ENCODE data around the gene LPCAT2.

- TF ChIP-seq CTCF (IDR thresholded peaks at IDR 0.05; ENCODE audit: insufficient read depth, low read depth, low read length) (no peak), EZH2 (IDR thresholded peaks at IDR 0.05; ENCODE audit: insufficient read depth, low read length) (no peak)
Observed at GRCh38 chr16:55512941-55513340, 4.1 kb downstream of the LPCAT2 start.
